Fibroblast of lung (primary cell): Measurements from ENCODE around the gene PDSS2. TPM values are rescaled to one million over a fixed set of nuclear protein-coding genes. Genes with fewer than 3 reads are reported as not detected.

ENCODE experiments used
- DNase-seq, 2 donors: peaks; one replicate each; pipeline versions ENCODE4 v3.0.0 to v3.0.0-alpha.2; 2010; ENCODE audit warnings: low read depth in 2 of 2
- H2AFZ ChIP-seq: 2 replicates; pipeline ENCODE4 v1.5.1; 2012; ENCODE audit warnings: low read length, control low read depth, inconsistent platforms
- H3K27ac ChIP-seq: 2 replicates; pipeline ENCODE4 v1.5.1; 2011; ENCODE audit warnings: low read length, control low read depth; ENCODE audit not compliant: insufficient read depth
- H3K27me3 ChIP-seq: 2 replicates; pipeline ENCODE4 v1.5.1; 2011; ENCODE audit warnings: mild to moderate bottlenecking, low read length; ENCODE audit not compliant: control insufficient read depth, insufficient read depth
- H3K36me3 ChIP-seq: 2 replicates; pipeline ENCODE4 v1.5.1; 2011; ENCODE audit warnings: low read length; ENCODE audit not compliant: control insufficient read depth, insufficient read depth
- H3K4me1 ChIP-seq: 2 replicates; pipeline ENCODE4 v1.5.1; 2011; ENCODE audit warnings: low read length; ENCODE audit not compliant: control insufficient read depth, insufficient read depth; ENCODE audit errors: extremely low read depth
- H3K4me2 ChIP-seq: 2 replicates; pipeline ENCODE4 v1.5.1; 2011; ENCODE audit warnings: low read length, control low read depth; ENCODE audit not compliant: insufficient read depth; ENCODE audit errors: extremely low read depth
- H3K4me3 ChIP-seq, 4 experiments: fragments of 200-600 bp in 1 of 4; sonication (generic) in 1 of 4; replicated peaks in 1 of 4; 2 replicates each; pipeline ENCODE4 v1.5.1; 2011 to 2016; ENCODE audit warnings: low read length in 4 of 4, low read depth in 3 of 4, mild to moderate bottlenecking in 3 of 4, control low read depth in 2 of 4, inconsistent platforms in 1 of 4, mixed read lengths in 1 of 4; ENCODE audit not compliant: insufficient read depth in 1 of 4; ENCODE audit errors: control extremely low read depth in 1 of 4
- H3K79me2 ChIP-seq: 2 replicates; pipeline ENCODE4 v1.5.1; 2012; ENCODE audit warnings: mild to moderate bottlenecking, low read length, inconsistent platforms; ENCODE audit not compliant: control insufficient read depth, insufficient read depth
- H3K9ac ChIP-seq: 2 replicates; pipeline ENCODE4 v1.5.1; 2011; ENCODE audit warnings: mild to moderate bottlenecking, low read length, control low read depth; ENCODE audit not compliant: insufficient read depth
- H3K9me3 ChIP-seq: 2 replicates; pipeline ENCODE4 v1.5.1; 2012; ENCODE audit warnings: low read depth, low read length; ENCODE audit not compliant: control insufficient read depth, insufficient read depth
- H4K20me1 ChIP-seq: 2 replicates; pipeline ENCODE4 v1.5.1; 2011; ENCODE audit warnings: low read length; ENCODE audit not compliant: control insufficient read depth, insufficient read depth; ENCODE audit errors: extremely low read depth
- CTCF ChIP-seq, 2 donors: IDR thresholded peaks in 1 of 2; conservative IDR thresholded peaks in 1 of 2; 1 replicate in 1 of 2; 2 replicates in 1 of 2; pipeline ENCODE4 v1.5.1; 2011 to 2012; ENCODE audit warnings: low read length in 2 of 2, control low read depth in 1 of 2, inconsistent platforms in 1 of 2, low read depth in 1 of 2, mild to moderate bottlenecking in 1 of 2
- EZH2 ChIP-seq: IDR thresholded peaks from 2 replicates; pipeline ENCODE4 v1.5.1; 2012; ENCODE audit warnings: low read length, control low read depth, mild to moderate bottlenecking; ENCODE audit errors: missing control alignments
- polyA plus RNA-seq, 2 donors: library from polyadenylated mRNA; depleted of rRNA in 1 of 2; stranded (reverse) in 1 of 2; unstranded in 1 of 2; fragments of >200 nt; gene quantifications; 2 replicates each; pipeline ENCODE4 v1.2.1, GENCODE V29; 2011 to 2012; ENCODE audit warnings: missing spikeins in 1 of 2
- total RNA-seq: library from RNA; depleted of rRNA; stranded (reverse); fragments of >200 nt; gene quantifications from 2 replicates; pipeline ENCODE4 v1.2.1, GENCODE V29; 2014

PDSS2 gene
- total and polyA plus RNA-seq, 2 donors (not counting 1 experiment from before 2014, with no cell fraction given): 12.1 to 13.8 TPM

- no peak for DNase-seq
- Histone ChIP-seq H3K27me3 (no peaks in the 10 kb centered on the region), H3K4me3 (no peak overlapping the region), H3K27ac (no peak overlapping the region), H4K20me1 (no peaks in the 10 kb centered on the region), H3K79me2 (no peaks in the 10 kb centered on the region), H3K4me1 (no peaks in the 10 kb centered on the region), H2AFZ (no peak overlapping the region), H3K36me3 (no peaks in the 10 kb centered on the region), H3K9me3 (no peaks in the 10 kb centered on the region), H3K4me2 (no peak overlapping the region), H3K9ac (no peak overlapping the region)
- TF ChIP-seq EZH2 (no peak), CTCF (conservative IDR thresholded peaks at IDR 0.05 in 1 of 2, IDR thresholded peaks at IDR 0.05 in 1 of 2; ENCODE audit: low read depth in 1 of 2, low read length in 2 of 2) (no peak)
These were observed 72.5 kb downstream of the PDSS2 start for GRCh38 chr6:107386904-107387303.

- no peaks in the 10 kb centered on the region for H3K27me3 ChIP-seq
- H3K27ac ChIP-seq: no peak overlapping the region
- peak; percentile 6 to 24 for DNase-seq
- no peaks in the 10 kb centered on the region for H3K79me2 ChIP-seq
- H3K4me3 ChIP-seq: no peak overlapping the region
- H3K4me1 ChIP-seq: no peaks in the 10 kb centered on the region
- TF ChIP-seq EZH2 (no peak), CTCF (conservative IDR thresholded peaks at IDR 0.05 in 1 of 2, IDR thresholded peaks at IDR 0.05 in 1 of 2; ENCODE audit: low read depth in 1 of 2, low read length in 2 of 2) (no peak)
- no peaks in the 10 kb centered on the region for H3K9me3 ChIP-seq
- no peaks in the 10 kb centered on the region for H3K36me3 ChIP-seq
- H2AFZ ChIP-seq: no peak overlapping the region
- no peak overlapping the region for H3K9ac ChIP-seq
- no peaks in the 10 kb centered on the region for H4K20me1 ChIP-seq
- no peak overlapping the region for H3K4me2 ChIP-seq
These were observed 73.0 kb downstream of the PDSS2 start for GRCh38 chr6:107386340-107386739.

- Histone ChIP-seq H4K20me1 (no peaks in the 10 kb centered on the region), H3K4me3 (no peak overlapping the region), H3K79me2 (no peaks in the 10 kb centered on the region), H3K27ac (no peak overlapping the region), H3K4me2 (no peak overlapping the region), H3K27me3 (no peaks in the 10 kb centered on the region), H3K36me3 (no peaks in the 10 kb centered on the region), H3K4me1 (no peaks in the 10 kb centered on the region), H2AFZ (no peak overlapping the region), H3K9ac (no peak overlapping the region), H3K9me3 (no peaks in the 10 kb centered on the region)
- no peak for DNase-seq
- no peak for TF ChIP-seq CTCF (conservative IDR thresholded peaks at IDR 0.05 in 1 of 2, IDR thresholded peaks at IDR 0.05 in 1 of 2; ENCODE audit: low read depth in 1 of 2, low read length in 2 of 2)
These were observed 75.7 kb downstream of the PDSS2 start for GRCh38 chr6:107383705-107384104.
